Panc1 (cell line): ENCODE data around the gene MAGEA9B. TPM values are rescaled to one million over a fixed set of nuclear protein-coding genes. Genes with fewer than 3 reads are reported as not detected.

ENCODE experiments used
- ATAC-seq: fragments of 200-7000 bp; cut with Tn5 transposase; 2 replicates; pipeline ENCODE4 v1.9.1; 2020; ENCODE audit warnings: mild to moderate bottlenecking, moderate library complexity
- BruUV-seq: library from RNA; stranded (reverse); fragments of 400-500 nt; replicated peaks from 2 replicates; lab custom pipeline; 2021; lab: Mats Ljungman, UMichigan
- CTCF ChIA-PET: fragments of 300-600 bp; sonication (Branson Sonifier 250); formaldehyde crosslinking; loops from one replicate; lab custom pipeline; 2022; ENCODE audit warnings: antibody characterized with exemption; lab: Charles Lee
- POLR2A ChIA-PET: fragments of 300-600 bp; sonication (Branson Sonifier 250); formaldehyde crosslinking; loops from one replicate; lab custom pipeline; 2022; ENCODE audit warnings: antibody characterized with exemption; lab: Charles Lee
- DNase-seq: peaks from one replicate; pipeline ENCODE4 v3.0.0-alpha.2; 2010; ENCODE audit warnings: low read depth, low spot score
- H3K27ac ChIP-seq: 2 replicates; pipeline ENCODE4 v1.5.1; 2011; ENCODE audit warnings: mild to moderate bottlenecking, low read length, inconsistent platforms
- H3K27me3 ChIP-seq: fragments of 200-500 bp; sonication (Bioruptor generic); 2 replicates; pipeline ENCODE4 v1.6.0; 2014; ENCODE audit warnings: low read length, inconsistent platforms; ENCODE audit not compliant: control insufficient read depth, insufficient read depth
- H3K36me3 ChIP-seq: fragments of 200-500 bp; sonication (Bioruptor generic); 2 replicates; pipeline ENCODE4 v1.5.1; 2014; ENCODE audit warnings: inconsistent platforms, mild to moderate bottlenecking, low read length, moderate library complexity; ENCODE audit not compliant: control insufficient read depth, insufficient read depth
- H3K4me1 ChIP-seq: 2 replicates; pipeline ENCODE4 v1.5.1; 2011; ENCODE audit warnings: inconsistent platforms, mild to moderate bottlenecking, low read length, moderate library complexity; ENCODE audit not compliant: control insufficient read depth, insufficient read depth
- H3K4me3 ChIP-seq, 2 experiments: 2 replicates each; pipeline ENCODE4 v1.5.1; 2011 to 2012; ENCODE audit warnings: low read depth in 2 of 2, low read length in 2 of 2, mild to moderate bottlenecking in 2 of 2, inconsistent platforms in 1 of 2, moderate library complexity in 1 of 2
- H3K9me3 ChIP-seq: fragments of 200-500 bp; sonication (Bioruptor generic); 2 replicates; pipeline ENCODE4 v1.5.1; 2014; ENCODE audit warnings: low read depth, mild to moderate bottlenecking, inconsistent platforms, low read length, moderate library complexity; ENCODE audit not compliant: control insufficient read depth, insufficient read depth
- CTCF ChIP-seq: fragments of 450-650 bp; IDR thresholded peaks from 2 replicates; pipeline ENCODE4 v1.5.1; 2017; ENCODE audit warnings: mild to moderate bottlenecking
- POLR2AphosphoS5 ChIP-seq: IDR thresholded peaks from 2 replicates; pipeline ENCODE4 v1.6.1; 2012; ENCODE audit warnings: mild to moderate bottlenecking, low read depth, low read length, moderate library complexity
- REST ChIP-seq, 2 experiments: IDR thresholded peaks; 2 replicates each; pipeline ENCODE4 v1.6.1; 2011 to 2012; ENCODE audit warnings: low read depth in 2 of 2, control low read depth in 1 of 2, low read length in 1 of 2, mild to moderate bottlenecking in 1 of 2, moderate library complexity in 1 of 2; ENCODE audit not compliant: insufficient read depth in 1 of 2
- SIN3A ChIP-seq: IDR thresholded peaks from 2 replicates; pipeline ENCODE4 v1.6.1; 2012; ENCODE audit warnings: low read depth, mild to moderate bottlenecking, low read length, moderate library complexity, borderline replicate concordance; ENCODE audit not compliant: insufficient read depth
- TCF7L2 ChIP-seq: IDR thresholded peaks from 2 replicates; pipeline ENCODE4 v1.6.1; 2011; ENCODE audit warnings: mild to moderate bottlenecking, low read depth, low read length, inconsistent platforms
- in situ Hi-C: cut with HindIII; loops from 2 replicates; pipeline ENCODE4 v1.10.0; 2016; ENCODE audit warnings: low sequenced_read_pairs, low pct_unique_long_range_greater_than_20kb
- intact Hi-C: fragments of 100-400 bp; cut with micrococcal nuclease; formaldehyde crosslinking; loops from one replicate; pipeline ENCODE4 v1.10.0; 2022; ENCODE audit not compliant: unreplicated experiment
- total RNA-seq: library from RNA; stranded (reverse); gene quantifications from one replicate; pipeline ENCODE4 v1.2.1, GENCODE V29; 2021; ENCODE audit not compliant: unreplicated experiment

MAGEA9B gene
- total RNA-seq, 1 experiment from 2014 or later = not detected

- peak within 1 kb of the TSS; percentile 94 for H3K27ac ChIP-seq
- ATAC-seq (peak; percentile 91), DNase-seq (peak; percentile 93)
- TF ChIP-seq REST (IDR thresholded peaks at IDR 0.05; ENCODE audit: insufficient read depth in 1 of 2, low read depth in 2 of 2, low read length in 1 of 2) (no peak), TCF7L2 (no peak), POLR2AphosphoS5 (peak; percentile 50), CTCF (no peak), SIN3A (0 out of 2 replicates have a peak, but pooled peaks have one; percentile 82)
- H3K4me3 ChIP-seq = peak within 1 kb of the TSS; percentile 90 to 97
- H3K36me3 ChIP-seq = no peaks in the 10 kb centered on the region
- H3K27me3 ChIP-seq = no peaks in the 10 kb centered on the region
- ChIA-PET POLR2A (no interaction called here), CTCF (interaction anchor here (0.6 kb wide), 2 partner anchors 29 to 397 kb away, joined by 3 read pairs; partner anchors contain the start of gene EOLA2)
- intact Hi-C loops (no loop called here), in situ Hi-C loops (no loop called here)
- peaks cover 5% of the 10 kb centered on the region for H3K4me1 ChIP-seq
- no TSS peak for BruUV-seq
- no peaks in the 10 kb centered on the region for H3K9me3 ChIP-seq
Measured at GRCh38 chrX:149540621-149541520, 46.4 kb downstream of the MAGEA9B start, which contains the start of gene EOLA1. Gene EOLA1 (plus strand): TSS chrX:149541012. CDS start chrX:149545631, 4,619 bp downstream.

GRCh38 chrX:149540131-149540620 lies 47.1 kb downstream of the MAGEA9B start:
- peak overlapping the region; percentile 90 to 97 for H3K4me3 ChIP-seq
- peak; percentile 64 for ATAC-seq
- peak overlapping the region; percentile 94 for H3K27ac ChIP-seq
- TF ChIP-seq SIN3A (no peak), POLR2AphosphoS5 (no peak), TCF7L2 (no peak), REST (IDR thresholded peaks at IDR 0.05; ENCODE audit: insufficient read depth in 1 of 2, low read depth in 2 of 2, low read length in 1 of 2) (no peak), CTCF (no peak)
- no peaks in the 10 kb centered on the region for H3K27me3 ChIP-seq
- no peaks in the 10 kb centered on the region for H3K9me3 ChIP-seq
- DNase-seq = no peak
- H3K36me3 ChIP-seq = no peaks in the 10 kb centered on the region
- H3K4me1 ChIP-seq = peaks cover 5% of the 10 kb centered on the region
- intact Hi-C loops = no loop called here
- in situ Hi-C loops = no loop called here
- CTCF ChIA-PET = interaction anchor here (0.6 kb wide), 1 partner anchor 28 kb away, joined by 3 read pairs; no protein-coding TSS in a partner anchor
- POLR2A ChIA-PET = interaction anchor here (0.9 kb wide), 1 partner anchor 44 kb away, joined by 8 read pairs; no protein-coding TSS in a partner anchor
- no TSS peak for BruUV-seq
